GM12872 (cell line): ENCODE results near the gene ZNF804B.

Experiments used
- TF ChIP-seq, protein P1 (sequence below): IDR thresholded peaks from 3 replicates; pipeline ENCODE4 v1.5.1; 2011; ENCODE audit warnings: low read depth, mild to moderate bottlenecking, low read length, moderate library complexity; ENCODE audit not compliant: insufficient read depth

The ZNF804B gene

DNA sequence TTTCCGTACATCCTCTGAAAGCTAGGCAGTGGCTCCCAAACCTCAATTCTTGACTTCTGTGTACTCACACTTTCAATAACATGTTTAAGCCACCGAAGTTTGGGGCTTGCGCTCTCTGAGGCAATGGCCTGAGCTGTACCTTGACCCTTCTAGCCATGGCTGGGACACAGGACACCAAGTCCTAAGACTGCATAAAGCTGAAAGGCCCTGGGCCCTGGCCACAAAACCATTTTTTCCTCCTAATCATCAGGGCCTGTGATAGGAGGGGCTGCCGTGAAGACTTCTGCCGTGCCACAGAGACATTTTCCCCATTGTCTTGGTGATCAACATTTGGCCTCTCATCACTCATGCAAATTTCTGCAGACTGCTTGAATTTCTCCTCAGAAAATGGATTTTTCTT, 252.5 kb downstream of the ZNF804B start:
- TF ChIP-seq, protein P1, sequence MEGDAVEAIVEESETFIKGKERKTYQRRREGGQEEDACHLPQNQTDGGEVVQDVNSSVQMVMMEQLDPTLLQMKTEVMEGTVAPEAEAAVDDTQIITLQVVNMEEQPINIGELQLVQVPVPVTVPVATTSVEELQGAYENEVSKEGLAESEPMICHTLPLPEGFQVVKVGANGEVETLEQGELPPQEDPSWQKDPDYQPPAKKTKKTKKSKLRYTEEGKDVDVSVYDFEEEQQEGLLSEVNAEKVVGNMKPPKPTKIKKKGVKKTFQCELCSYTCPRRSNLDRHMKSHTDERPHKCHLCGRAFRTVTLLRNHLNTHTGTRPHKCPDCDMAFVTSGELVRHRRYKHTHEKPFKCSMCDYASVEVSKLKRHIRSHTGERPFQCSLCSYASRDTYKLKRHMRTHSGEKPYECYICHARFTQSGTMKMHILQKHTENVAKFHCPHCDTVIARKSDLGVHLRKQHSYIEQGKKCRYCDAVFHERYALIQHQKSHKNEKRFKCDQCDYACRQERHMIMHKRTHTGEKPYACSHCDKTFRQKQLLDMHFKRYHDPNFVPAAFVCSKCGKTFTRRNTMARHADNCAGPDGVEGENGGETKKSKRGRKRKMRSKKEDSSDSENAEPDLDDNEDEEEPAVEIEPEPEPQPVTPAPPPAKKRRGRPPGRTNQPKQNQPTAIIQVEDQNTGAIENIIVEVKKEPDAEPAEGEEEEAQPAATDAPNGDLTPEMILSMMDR = no peak

DNA sequence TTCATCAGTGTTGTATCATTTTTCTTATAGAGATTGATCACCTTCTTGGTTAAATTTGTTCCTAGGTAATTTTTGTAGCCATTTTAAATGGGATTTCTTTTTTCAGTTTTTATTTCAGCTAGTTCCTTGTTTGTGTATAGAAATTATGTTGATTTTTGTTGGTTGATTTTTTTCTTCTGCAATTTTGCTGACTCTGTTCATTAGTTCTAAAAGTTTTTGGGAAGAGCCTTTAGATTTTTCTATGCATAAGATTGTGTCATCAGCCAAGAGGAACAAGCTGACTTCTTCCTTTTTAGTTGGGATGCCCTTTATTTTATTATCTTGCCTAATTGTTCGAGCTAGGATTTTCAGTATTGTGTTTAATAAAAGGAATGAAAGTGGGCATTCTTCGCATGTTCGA, 258.2 kb downstream of the ZNF804B start:
- TF ChIP-seq, protein P1 = no peak

DNA sequence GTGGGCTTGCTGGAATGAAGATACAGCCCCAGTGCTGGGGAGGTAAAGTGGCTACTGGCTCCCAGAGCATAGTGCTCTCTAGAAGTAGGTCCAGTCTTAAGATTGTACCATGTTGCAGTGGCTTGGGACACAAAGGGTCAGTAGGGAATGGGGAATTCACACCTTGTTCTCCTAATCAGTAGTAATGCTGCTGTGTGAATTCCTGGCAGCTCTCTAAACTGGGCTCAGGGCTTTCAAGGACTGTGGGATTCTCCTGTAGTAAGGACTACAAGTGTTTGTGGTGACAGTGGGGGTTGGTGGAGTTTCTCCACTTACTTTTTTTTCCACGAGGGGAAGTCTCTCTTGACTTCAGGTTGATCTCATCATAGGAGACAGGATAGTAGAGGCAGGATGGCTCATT, 262.2 kb downstream of the ZNF804B start:
- TF ChIP-seq, protein P1 = no peak

DNA sequence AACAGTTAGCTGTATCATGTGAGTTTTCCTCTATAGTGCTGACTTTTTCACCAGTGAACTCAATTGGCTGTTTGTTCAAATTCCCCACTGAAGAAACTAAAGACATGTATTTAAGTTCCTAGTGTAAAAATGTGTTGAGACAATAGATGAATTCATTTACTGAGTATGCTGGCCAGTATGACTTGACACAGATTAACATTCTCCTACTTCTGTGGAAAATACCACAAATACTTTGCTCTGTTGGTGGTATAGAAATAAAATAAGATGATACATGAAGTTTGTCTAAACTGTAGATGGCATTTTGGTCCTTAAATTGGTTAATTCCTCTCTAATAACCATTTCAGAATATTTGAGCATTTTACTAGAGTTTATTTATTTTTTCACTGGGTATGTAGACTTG, 263.7 kb downstream of the ZNF804B start:
- TF ChIP-seq, protein P1 = no peak

DNA sequence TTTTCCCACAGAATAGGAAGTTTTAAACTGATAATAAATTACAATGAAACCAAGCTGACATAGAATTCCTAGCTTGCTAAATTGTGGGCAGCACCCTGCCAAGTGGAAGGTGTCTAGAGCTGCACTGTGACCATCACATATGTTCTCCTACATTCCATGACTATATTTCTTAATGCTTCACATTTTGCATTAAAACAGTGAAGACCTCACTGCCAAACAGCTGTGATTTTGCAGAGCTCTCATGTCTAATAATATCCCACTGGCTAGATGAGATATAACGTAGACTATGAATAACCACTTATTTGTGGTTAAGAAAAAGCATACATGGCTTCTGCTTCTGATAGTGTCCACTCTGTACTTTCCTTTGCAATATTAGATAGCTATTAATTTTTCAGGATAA, 264.4 kb downstream of the ZNF804B start:
- TF ChIP-seq, protein P1 = no peak

DNA sequence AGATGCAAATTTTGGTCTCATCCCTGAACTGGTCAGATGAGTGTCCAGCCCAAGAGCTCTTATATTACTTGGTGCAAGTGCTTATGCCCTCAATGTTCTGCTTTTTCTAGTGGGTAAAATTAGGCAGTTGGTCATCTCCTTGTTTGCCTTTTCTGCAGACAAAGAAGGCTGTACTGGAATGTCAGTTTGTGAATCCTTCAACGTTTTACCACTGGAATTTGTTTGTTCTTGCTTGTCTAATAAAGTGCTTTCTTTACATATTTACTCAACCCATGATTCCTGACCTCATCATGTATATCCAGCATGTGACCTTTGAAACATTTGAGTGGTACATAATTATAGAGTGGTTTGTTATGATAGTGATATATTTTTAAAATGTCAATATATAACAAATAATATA, 268.3 kb downstream of the ZNF804B start:
- TF ChIP-seq, protein P1 = no peak

DNA sequence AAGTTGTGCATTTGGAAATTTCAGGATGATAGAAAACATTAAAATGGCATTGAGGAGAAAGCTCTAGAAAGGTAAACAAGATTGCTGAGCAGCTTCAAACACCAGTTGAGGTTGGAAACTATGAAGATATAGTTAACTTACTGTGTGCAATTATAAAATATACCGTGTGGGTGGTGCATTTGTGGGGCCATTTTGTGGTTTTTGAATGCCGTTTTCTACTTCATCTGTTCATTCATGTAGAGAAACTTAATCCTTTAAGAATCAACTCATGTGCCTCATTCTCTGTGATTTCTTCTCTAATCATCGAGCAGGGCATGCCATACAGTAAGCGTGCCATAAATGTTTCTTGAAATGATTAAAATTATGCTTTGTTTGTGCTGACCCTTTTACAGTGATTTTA, 268.8 kb downstream of the ZNF804B start:
- TF ChIP-seq, protein P1 = no peak

DNA sequence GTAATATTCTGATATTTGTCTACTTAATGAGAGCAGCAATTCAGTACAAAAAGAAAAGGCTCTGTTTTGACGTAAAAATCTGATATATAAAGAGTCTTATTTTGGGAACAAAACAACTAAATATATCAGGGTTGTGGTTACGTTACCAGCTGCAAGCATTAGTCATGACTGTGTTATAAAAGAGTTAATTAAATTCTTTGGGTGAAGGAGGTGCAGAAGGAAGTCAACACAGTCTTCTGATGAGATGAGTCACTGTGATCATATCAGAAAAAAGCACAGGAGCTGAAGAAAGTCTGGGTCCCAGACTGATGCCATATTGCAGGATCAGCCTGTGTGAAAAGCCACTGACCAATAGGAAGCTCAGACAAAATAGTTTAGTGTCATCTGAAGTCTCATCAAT, 270.4 kb downstream of the ZNF804B start:
- TF ChIP-seq, protein P1 = no peak
